A549 (cell line): ENCODE measurements around the gene TMEM52B. TPM values are rescaled to one million over a fixed set of nuclear protein-coding genes. Genes with fewer than 3 reads are reported as not detected.
A peak's percentile ranks its signal among the peaks of the same experiment; 100 is the strongest.

Source experiments
- ATAC-seq, 2 experiments: fragments of 200-7000 bp in 1 of 2; fragments of >200 bp in 1 of 2; cut with Nextera tagmentation in 1 of 2; cut with Tn5 transposase in 1 of 2; 3 replicates each; pipeline versions ENCODE4 v1.8.0 to v1.9.1; 2018 to 2020; ENCODE audit warnings: mild to moderate bottlenecking in 1 of 2, moderate library complexity in 1 of 2
- CTCF ChIA-PET: fragments of 300-600 bp; sonication (Branson Sonifier 250); formaldehyde crosslinking; extraction: SDS; loops from one replicate; lab custom pipeline; 2021; ENCODE audit warnings: antibody characterized with exemption, inconsistent platforms; lab: Yijun Ruan, JAX
- POLR2A ChIA-PET: fragments of 350-600 bp; formaldehyde crosslinking; extraction: SDS; loops from one replicate; lab custom pipeline; 2021; ENCODE audit warnings: antibody characterized with exemption, inconsistent platforms; lab: Yijun Ruan, JAX
- DNase-seq, 2 experiments: peaks; one replicate each; pipeline versions ENCODE4 v3.0.0 to v3.0.0-alpha.2; 2011 to 2016; ENCODE audit warnings: low read depth in 1 of 2, low spot score in 1 of 2
- FAIRE-seq: peaks from 2 replicates; lab custom pipeline; 2011; peaks lifted over from hg19 to GRCh38; lab: Jason Lieb, UNC
- H3K27ac ChIP-seq, 2 experiments: fragments of >200 bp; sonication (Bioruptor Twin); formaldehyde crosslinking; 3 replicates each; pipeline ENCODE4 v1.5.1; 2016 to 2017
- H3K4me1 ChIP-seq: fragments of >200 bp; sonication (Bioruptor Twin); formaldehyde crosslinking; 3 replicates; pipeline ENCODE4 v1.6.1; 2016
- H3K4me2 ChIP-seq: fragments of >200 bp; sonication (Bioruptor Twin); formaldehyde crosslinking; 3 replicates; pipeline ENCODE4 v1.6.1; 2016
- H3K4me3 ChIP-seq: fragments of >200 bp; sonication (Bioruptor Twin); formaldehyde crosslinking; 3 replicates; pipeline ENCODE4 v1.5.1; 2016
- H3K9me3 ChIP-seq: fragments of >200 bp; sonication (Bioruptor Twin); formaldehyde crosslinking; 3 replicates; pipeline ENCODE4 v1.6.1; 2016
- CHD2 ChIP-seq: fragments of 150-350 bp; IDR thresholded peaks from 2 replicates; pipeline ENCODE4 v1.6.1; 2014; ENCODE audit warnings: low read length; ENCODE audit not compliant: partially characterized antibody
- EP300 ChIP-seq, 2 experiments: fragments of >200 bp; sonication (Bioruptor Twin); formaldehyde crosslinking; IDR thresholded peaks; 2 replicates in 1 of 2; 3 replicates in 1 of 2; pipeline ENCODE4 v1.6.1; 2016 to 2017
- ESRRA ChIP-seq: fragments of 150-350 bp; IDR thresholded peaks from 2 replicates; pipeline ENCODE4 v1.6.1; 2014; ENCODE audit warnings: mild to moderate bottlenecking, low read length, borderline replicate concordance
- FOSB ChIP-seq: fragments of 250-450 bp; sonication (Bioruptor Pico); IDR thresholded peaks from 2 replicates; pipeline ENCODE4 v1.5.0; 2020; ENCODE audit warnings: mild to moderate bottlenecking, moderate library complexity
- GATA3 ChIP-seq: IDR thresholded peaks from 2 replicates; pipeline ENCODE4 v1.6.1; 2012; ENCODE audit warnings: borderline replicate concordance
- HEYL ChIP-seq: fragments of 250-450 bp; sonication (Bioruptor Pico); IDR thresholded peaks from 2 replicates; pipeline ENCODE4 v1.8.0; 2021; ENCODE audit warnings: mild to moderate bottlenecking, moderate library complexity
- JUN ChIP-seq, 2 experiments: fragments of >200 bp; sonication (Bioruptor Twin); formaldehyde crosslinking; IDR thresholded peaks; 2 replicates in 1 of 2; 3 replicates in 1 of 2; pipeline ENCODE4 v1.6.1; 2016 to 2017
- KDM5A ChIP-seq: fragments of 200-600 bp; sonication (generic); IDR thresholded peaks from 2 replicates; pipeline ENCODE4 v1.6.1; 2016; ENCODE audit warnings: antibody characterized with exemption, mild to moderate bottlenecking
- MAFK ChIP-seq: fragments of 450-650 bp; IDR thresholded peaks from 2 replicates; pipeline ENCODE4 v1.6.1; 2014; ENCODE audit not compliant: partially characterized antibody
- PBX3 ChIP-seq: IDR thresholded peaks from 2 replicates; pipeline ENCODE4 v1.6.1; 2012
- PHF8 ChIP-seq: fragments of 200-600 bp; sonication (generic); IDR thresholded peaks from 2 replicates; pipeline ENCODE4 v1.6.1; 2016; ENCODE audit warnings: low read depth, mild to moderate bottlenecking, antibody characterized with exemption, moderate library complexity, borderline replicate concordance
- POLR2A ChIP-seq: IDR thresholded peaks from 2 replicates; pipeline ENCODE4 v1.6.1; 2012; ENCODE audit warnings: mild to moderate bottlenecking, low read length
- RAD21 ChIP-seq, 2 experiments: fragments of >200 bp in 1 of 2; sonication (Bioruptor Twin) in 1 of 2; formaldehyde crosslinking in 1 of 2; IDR thresholded peaks in 1 of 2; conservative IDR thresholded peaks in 1 of 2; 2 replicates in 1 of 2; 3 replicates in 1 of 2; pipeline ENCODE4 v1.6.1; 2012 to 2018; ENCODE audit warnings: inconsistent platforms in 1 of 2
- SMC3 ChIP-seq: fragments of >200 bp; sonication (Bioruptor Twin); formaldehyde crosslinking; IDR thresholded peaks from 3 replicates; pipeline ENCODE4 v1.6.1; 2018; ENCODE audit warnings: inconsistent platforms
- WGBS: methylation state at CpG from one replicate; pipeline ENCODE4 v1.1.6; 2017; ENCODE audit errors: missing lambda C conversion rate; 5-methylcytosine and 5-hydroxymethylcytosine counted together
- polyA plus RNA-seq, 4 experiments: library from polyadenylated mRNA; depleted of rRNA in 3 of 4; stranded (reverse); fragments of >200 nt; fragmentation: RNase III in 1 of 4; extraction: RNeasy Plus Mini Kit Qiagen cat#74134 plus additional on column Dnase treatment in 1 of 4; gene quantifications; 2 replicates in 3 of 4; 3 replicates in 1 of 4; pipeline ENCODE4 v1.2.3, GENCODE V29; 2011 to 2017
- TF ChIP-seq, protein P1 (sequence below): IDR thresholded peaks from 2 replicates; pipeline ENCODE4 v1.6.1; 2012
- TF ChIP-seq, protein P2 (sequence below): IDR thresholded peaks from 2 replicates; pipeline ENCODE4 v1.6.1; 2012; ENCODE audit warnings: low read depth, borderline replicate concordance
- TF ChIP-seq, protein P3 (sequence below): fragments of 250-450 bp; sonication (Bioruptor Pico); IDR thresholded peaks from 2 replicates; pipeline ENCODE4 v1.5.0; 2021; ENCODE audit warnings: mild to moderate bottlenecking, moderate library complexity, borderline replicate concordance
- TF ChIP-seq, protein P4 (sequence below): fragments of >200 bp; sonication (Bioruptor Twin); formaldehyde crosslinking; IDR thresholded peaks from 3 replicates; pipeline ENCODE4 v1.5.1; 2016

Gene TMEM52B
- polyA plus RNA-seq, 2 of the 4 experiments (the other 2 are of a cell fraction): 0.08 to 0.39 TPM

- Histone ChIP-seq H3K4me3 (peak overlapping the region; percentile 44), H3K4me2 (peak overlapping the region; percentile 82), H3K27ac (peak overlapping the region; percentile 63 to 93), H3K4me1 (0 out of 3 replicates have a peak, but pooled peaks cover 4% of the 10 kb centered on the region), H3K9me3 (no peaks in the 10 kb centered on the region)
- WGBS: 13% methylated on average over 28 of the region's 46 CpGs
- TF ChIP-seq, protein P1, sequence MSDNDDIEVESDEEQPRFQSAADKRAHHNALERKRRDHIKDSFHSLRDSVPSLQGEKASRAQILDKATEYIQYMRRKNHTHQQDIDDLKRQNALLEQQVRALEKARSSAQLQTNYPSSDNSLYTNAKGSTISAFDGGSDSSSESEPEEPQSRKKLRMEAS: peak; percentile 45
- TF ChIP-seq GATA3 (peak; percentile 22; the same call in 1 of the 2 replicates), JUN (IDR thresholded peaks at IDR 0.05) (peak in 1 of 2 experiments; percentile 45; a peak in 1 of 5 replicates), ESRRA (no peak), RAD21 (conservative IDR thresholded peaks at IDR 0.05 in 1 of 2, IDR thresholded peaks at IDR 0.05 in 1 of 2) (peak; percentile 71 to 79), CHD2 (no peak), SMC3 (peak; percentile 91), FOSB (no peak), PHF8 (peak; percentile 23; the same call in 1 of the 2 replicates), POLR2A (peak; percentile 49), MAFK (no peak)
- TF ChIP-seq, protein P2, sequence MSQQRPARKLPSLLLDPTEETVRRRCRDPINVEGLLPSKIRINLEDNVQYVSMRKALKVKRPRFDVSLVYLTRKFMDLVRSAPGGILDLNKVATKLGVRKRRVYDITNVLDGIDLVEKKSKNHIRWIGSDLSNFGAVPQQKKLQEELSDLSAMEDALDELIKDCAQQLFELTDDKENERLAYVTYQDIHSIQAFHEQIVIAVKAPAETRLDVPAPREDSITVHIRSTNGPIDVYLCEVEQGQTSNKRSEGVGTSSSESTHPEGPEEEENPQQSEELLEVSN: peak; percentile 58; the same call in 1 of the 2 replicates
- TF ChIP-seq, protein P3, sequence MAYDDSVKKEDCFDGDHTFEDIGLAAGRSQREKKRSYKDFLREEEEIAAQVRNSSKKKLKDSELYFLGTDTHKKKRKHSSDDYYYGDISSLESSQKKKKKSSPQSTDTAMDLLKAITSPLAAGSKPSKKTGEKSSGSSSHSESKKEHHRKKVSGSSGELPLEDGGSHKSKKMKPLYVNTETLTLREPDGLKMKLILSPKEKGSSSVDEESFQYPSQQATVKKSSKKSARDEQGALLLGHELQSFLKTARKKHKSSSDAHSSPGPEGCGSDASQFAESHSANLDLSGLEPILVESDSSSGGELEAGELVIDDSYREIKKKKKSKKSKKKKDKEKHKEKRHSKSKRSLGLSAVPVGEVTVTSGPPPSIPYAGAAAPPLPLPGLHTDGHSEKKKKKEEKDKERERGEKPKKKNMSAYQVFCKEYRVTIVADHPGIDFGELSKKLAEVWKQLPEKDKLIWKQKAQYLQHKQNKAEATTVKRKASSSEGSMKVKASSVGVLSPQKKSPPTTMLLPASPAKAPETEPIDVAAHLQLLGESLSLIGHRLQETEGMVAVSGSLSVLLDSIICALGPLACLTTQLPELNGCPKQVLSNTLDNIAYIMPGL (CRISPR knock-in tag): 0 out of 2 replicates have a peak, but pooled peaks have one; percentile 67
- TF ChIP-seq, protein P4, sequence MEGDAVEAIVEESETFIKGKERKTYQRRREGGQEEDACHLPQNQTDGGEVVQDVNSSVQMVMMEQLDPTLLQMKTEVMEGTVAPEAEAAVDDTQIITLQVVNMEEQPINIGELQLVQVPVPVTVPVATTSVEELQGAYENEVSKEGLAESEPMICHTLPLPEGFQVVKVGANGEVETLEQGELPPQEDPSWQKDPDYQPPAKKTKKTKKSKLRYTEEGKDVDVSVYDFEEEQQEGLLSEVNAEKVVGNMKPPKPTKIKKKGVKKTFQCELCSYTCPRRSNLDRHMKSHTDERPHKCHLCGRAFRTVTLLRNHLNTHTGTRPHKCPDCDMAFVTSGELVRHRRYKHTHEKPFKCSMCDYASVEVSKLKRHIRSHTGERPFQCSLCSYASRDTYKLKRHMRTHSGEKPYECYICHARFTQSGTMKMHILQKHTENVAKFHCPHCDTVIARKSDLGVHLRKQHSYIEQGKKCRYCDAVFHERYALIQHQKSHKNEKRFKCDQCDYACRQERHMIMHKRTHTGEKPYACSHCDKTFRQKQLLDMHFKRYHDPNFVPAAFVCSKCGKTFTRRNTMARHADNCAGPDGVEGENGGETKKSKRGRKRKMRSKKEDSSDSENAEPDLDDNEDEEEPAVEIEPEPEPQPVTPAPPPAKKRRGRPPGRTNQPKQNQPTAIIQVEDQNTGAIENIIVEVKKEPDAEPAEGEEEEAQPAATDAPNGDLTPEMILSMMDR: peak; percentile 89
- ChIA-PET POLR2A (interaction anchor here (1.0 to 2.2 kb wide), 2 partner anchors 19 to 60 kb away, joined by 5 to 17 read pairs; partner anchors contain the start of genes GABARAPL1 and OLR1), CTCF (interaction anchor here (0.6 to 3.5 kb wide), 48 partner anchors 8 to 1334 kb away, joined by 3 to 89 read pairs (median 4); partner anchors contain the start of genes CLEC12B, GABARAPL1 and OLR1)
- FAIRE-seq (peak; percentile 90), DNase-seq (peak; percentile 55 to 78), ATAC-seq (peak; percentile 97)
Observed at GRCh38 chr12:10153271-10154144, 25.3 kb upstream of the TMEM52B start.

- H3K4me3 ChIP-seq: peak overlapping the region; percentile 44
- CTCF ChIA-PET: interaction anchor here (0.6 to 1.0 kb wide), 6 partner anchors 10 to 406 kb away, joined by 3 to 5 read pairs (median 3); no protein-coding TSS in a partner anchor
- 0 out of 3 replicates have a peak, but pooled peaks cover 4% of the 10 kb centered on the region for H3K4me1 ChIP-seq
- TF ChIP-seq GATA3: no peak
- TF ChIP-seq HEYL (CRISPR knock-in tag): no peak
- TF ChIP-seq KDM5A: no peak
- TF ChIP-seq EP300 (IDR thresholded peaks at IDR 0.05): no peak
- TF ChIP-seq PBX3: no peak
- TF ChIP-seq, all 56 proteins: peak for 0
- peak in 1 of 2 experiments; percentile 43; a peak in 3 of 6 replicates for ATAC-seq
- H3K4me2 ChIP-seq: peak overlapping the region; percentile 82
- H3K27ac ChIP-seq: peak overlapping the region; percentile 63 to 93; a peak in 5 of 6 replicates
- 70% methylated on average over 6 of the region's 6 CpGs for WGBS
- FAIRE-seq: no peak
- DNase-seq: no peak
- H3K9me3 ChIP-seq: no peaks in the 10 kb centered on the region
- POLR2A ChIA-PET: interaction anchor here (2.2 kb wide), 1 partner anchor 59 kb away, joined by 17 read pairs; the partner anchor contains the start of gene GABARAPL1
Observed at GRCh38 chr12:10154145-10154496, 24.7 kb upstream of the TMEM52B start.
